HG03575 (cell line): Measurements from ENCODE around the gene KRTAP12-2.
"Not testable (repeated sequence)": the region's sequence is repeated elsewhere in the genome, so short reads cannot be mapped to it uniquely, and the experiment has no call there.

Source experiments
- ATAC-seq: cut with Tn5 transposase; IDR thresholded peaks from one replicate; pipeline ENCODE4 v1.9.1; 2021; ENCODE audit not compliant: unreplicated experiment, insufficient number of reproducible peaks, low FRiP score; ENCODE audit errors: extremely low read depth

Gene KRTAP12-2

DNA sequence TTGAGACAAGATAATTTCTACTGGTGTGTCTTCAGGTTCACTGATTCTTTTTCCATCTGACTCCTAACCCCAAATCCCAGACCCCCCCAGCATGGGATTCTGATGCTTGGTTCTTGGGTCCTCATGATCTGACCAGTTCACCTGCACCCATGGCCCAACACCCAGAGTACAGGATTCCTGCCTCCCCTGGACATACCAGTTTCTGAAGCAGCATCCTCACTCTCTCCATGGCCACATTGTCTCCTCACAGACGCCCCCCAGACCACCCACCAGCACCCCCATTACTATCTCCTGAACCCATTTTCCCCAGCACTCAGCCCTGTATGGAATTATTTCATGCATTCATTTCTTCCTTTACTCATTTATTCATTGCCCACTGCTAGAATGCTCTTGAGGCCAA lies 9.9 kb downstream of the KRTAP12-2 start:
- no peak for ATAC-seq

DNA sequence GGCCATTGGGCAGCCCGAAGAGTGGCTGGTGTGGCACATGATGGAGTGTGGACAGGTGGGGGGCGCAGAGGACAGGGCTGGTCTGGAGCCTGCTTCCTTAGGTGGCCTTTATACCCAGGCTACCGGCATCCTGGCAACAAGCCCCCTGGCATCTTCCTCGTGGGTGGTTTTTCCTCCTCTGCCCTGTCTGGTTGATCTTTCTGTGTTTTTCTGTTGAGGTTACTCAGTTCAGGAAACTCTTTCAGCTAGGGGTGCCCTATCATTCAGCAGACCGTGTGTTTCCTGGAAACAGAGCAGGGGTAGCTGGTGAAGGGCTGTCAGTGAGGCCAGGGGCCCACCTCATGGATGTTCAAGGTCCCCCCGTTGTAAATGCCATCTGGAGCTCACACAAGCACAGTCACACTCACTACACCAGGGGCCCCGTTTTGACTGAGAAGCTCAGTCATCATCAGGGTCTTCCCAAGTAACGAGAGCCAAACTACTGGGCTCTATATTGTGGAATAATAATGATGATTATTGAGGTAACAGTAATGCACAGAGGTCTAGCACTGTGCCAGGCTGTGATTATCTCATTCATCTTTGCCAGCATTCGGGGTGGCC lies 12.1 kb downstream of the KRTAP12-2 start, which contains the start of gene KRTAP12-4:
TSS of gene KRTAP12-4 (minus strand) at position 84 of the 600 bp plus-strand sequence. CDS start at position 39, 45 bp downstream.
- no peak for ATAC-seq

DNA sequence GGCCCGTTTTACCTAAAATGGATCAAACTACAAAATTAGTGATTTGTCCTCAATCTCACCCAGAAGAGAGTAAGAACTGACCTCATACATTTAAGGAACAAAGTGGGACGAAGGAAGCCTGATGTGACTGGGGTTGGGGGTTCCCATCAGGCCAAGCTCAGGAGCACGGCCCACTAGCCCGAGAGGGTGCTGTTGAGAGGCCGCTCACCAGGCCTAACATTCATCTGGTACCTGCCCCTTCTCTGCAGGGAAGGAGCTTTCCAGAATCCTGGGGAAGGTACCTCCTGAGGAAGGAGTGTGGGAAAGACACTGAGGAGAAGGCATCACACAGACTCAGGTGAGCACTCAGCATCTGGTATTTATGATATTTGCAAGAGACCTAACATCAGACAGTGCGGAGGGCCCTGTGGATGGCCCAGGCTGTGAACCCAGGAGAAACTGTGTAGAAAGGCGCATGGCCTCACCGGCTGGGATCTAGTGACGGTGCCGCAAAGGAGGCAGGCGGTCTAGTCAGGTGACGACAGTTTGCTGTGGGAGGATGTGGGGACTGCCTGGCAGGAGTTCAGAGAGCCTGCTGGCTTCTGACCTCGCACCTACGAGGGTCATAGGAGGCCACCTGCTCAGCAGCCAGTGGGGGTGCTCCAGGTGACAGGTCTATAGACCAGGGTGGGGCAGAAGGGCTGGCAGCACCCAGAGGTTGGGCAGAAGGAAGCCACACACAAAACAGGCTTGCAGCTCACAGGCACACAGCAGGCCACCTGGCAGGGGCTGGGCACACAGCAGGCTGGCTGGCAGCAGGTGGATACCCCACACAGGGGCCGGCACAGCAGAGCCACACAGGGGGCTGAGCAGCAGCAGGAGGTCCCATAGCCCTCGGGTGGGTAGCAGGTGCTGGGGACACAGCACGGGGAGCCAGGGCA lies 12.8 kb downstream of the KRTAP12-2 start:
- ATAC-seq = no peak

DNA sequence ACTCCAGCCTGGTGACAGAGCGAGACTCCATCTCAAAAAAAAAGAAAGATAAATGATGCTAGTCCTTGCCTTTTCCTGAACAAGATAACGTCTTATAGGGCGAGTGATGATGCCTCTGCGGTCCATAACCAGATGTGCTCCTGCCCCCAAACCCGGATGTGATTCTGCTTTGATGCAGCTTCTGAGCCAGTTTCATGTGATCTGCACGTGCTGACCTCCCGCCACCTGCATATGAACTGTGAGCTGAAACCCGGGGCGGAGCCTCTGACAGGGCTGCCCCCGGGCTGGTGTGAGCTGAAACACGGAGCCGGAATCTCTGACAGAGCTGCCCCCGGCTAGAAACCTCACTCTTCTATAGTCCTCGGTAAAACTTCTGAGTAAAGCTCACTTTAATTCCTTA lies 13.6 kb downstream of the KRTAP12-2 start:
- no peak for ATAC-seq

DNA sequence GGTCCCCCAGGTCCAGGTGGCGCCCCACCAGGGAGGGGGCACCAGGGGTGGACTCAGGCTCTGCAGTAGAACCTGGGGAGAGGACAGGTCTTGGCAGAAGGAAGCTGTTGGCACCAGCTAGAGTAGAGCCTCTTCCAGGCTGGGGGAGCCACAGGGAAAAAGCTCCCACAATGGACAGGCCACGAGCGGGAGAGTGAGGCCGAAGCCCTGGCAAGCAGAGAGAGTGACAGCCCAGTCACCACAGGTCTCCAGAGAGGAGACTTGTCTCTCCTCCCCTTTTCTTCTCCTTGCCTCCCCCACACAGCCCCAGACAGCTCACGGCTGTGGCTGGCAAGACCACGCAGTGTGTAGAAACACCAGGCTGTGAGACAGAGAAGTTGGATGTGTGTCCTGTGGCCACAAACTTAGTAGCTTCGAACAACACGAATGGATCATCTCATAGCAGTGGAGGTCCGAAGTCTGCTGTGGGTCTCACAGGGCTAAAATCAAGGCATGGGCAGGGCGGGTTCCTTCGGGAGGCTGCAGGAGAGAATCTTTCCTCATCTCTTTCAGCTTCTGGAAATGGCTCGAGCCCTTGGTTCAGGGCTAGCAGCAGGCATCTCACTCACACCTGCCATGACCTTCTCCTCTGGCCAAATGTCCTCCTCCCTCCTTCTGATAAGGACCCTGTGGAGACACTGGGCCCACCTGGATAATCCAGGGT lies 15.6 kb downstream of the KRTAP12-2 start:
- no peak for ATAC-seq

DNA sequence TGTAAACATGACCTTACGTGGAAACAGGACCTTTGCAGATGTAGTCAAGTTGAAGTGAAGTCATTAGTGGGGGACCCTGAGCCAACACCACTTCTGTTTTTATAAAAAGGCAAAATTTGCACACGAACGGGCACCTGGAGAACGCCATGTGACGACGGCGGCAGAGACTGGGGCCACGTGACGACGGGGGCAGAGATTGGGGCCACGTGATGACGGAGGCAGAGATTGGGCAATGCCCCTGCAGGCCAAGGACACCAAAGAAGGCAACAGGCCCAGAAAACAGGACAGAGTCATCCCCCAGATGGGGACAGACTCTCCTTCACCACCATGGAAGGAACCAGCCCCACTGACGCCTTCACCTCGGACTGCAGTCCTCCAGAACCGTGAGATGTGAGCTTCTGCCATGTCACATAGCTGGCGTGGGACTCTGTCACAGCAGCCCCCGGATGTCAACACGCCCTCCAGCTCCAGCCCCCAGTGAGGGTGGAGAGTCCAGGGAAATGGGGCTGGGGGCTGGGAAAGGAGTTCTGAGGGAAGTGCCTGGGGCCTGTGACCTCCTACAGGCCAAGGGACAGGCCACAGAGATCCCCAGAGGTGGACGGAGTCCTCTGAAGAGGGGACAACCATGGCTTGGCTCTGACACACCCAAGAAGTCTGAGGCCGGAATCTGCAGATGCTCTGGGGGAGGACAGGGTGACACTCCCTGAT lies 16.3 kb downstream of the KRTAP12-2 start:
- no peak for ATAC-seq

DNA sequence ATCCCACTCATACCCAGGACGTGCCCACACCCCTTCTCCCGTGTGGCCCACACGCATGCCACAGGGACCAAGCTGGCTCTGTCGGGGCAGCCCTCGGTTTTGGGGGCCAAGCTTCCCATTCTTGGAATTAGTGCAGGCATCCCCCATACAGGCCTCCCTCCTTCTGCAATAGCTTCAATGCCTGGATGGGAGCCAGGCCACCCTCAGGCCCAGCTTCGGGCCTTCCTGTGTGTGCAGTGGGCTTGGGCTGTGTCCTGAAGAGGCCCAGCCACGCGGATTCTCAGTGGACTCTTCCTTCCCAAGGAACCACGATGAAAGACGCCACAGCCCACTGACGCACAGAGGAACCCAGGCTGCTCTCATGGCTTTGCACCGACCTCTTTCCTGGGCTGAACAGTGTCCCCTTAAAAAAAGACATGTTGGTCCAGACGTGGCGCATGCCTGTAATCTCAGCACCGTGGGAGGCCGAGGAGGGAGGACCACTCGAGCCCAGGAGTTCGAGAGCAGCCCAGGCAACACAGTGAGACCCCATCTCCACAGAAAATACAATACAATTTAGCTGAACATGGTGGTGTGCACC lies 17.1 kb downstream of the KRTAP12-2 start:
- ATAC-seq = no peak

DNA sequence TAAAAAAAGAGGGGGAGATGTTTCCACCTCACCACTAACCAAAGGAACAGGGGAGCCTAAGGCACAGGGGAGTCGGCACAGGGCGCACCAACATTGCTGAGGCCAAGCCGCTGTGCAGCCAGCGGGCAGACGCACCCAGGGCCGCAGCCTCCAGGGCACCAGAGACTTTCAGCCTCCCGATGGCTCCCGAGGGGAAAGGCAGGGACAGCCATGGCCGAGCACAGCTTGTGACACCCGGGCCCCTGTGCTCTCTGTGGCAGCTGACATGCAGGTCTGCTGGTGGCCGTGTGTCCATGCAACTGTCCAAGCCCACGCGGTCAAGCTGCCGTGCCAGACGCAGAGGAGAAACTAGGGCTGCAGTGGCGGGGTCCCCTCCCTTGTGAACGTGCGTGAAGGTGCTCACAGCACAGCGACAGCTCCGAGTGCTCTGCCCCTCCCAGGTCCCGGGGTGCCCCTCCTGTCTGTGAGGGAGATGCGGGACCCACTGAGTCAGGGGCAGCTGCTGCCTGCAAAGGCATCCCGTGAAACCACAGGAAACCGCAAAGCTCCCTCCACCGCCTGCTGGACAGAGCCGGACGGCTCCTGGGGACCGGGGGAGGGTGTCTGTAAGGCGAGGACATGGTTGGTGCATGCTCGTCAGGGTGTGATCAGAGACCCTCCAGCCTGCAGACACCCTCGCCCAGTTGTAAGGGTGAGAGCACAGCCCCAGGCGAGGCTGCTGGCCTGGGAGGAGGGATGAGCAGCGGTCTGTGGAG lies 18.0 kb downstream of the KRTAP12-2 start:
- no peak for ATAC-seq

DNA sequence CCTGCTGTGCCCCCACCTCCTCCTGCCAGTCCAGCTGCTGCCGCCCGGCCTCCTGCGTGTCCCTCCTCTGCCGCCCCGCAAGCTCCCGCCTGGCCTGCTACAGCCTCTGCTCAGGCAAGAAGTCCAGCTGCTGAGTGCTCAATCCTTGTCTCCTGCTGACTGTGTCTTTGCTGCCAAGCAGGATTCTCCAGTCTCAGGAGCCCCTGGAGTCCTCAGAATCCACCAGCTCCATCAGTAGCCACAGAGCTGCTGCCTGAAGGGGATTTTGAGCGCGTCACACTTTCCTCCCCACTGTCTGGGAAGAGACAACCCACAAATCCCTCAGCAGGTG lies 19.5 kb downstream of the KRTAP12-2 start:
- no peak for ATAC-seq

DNA sequence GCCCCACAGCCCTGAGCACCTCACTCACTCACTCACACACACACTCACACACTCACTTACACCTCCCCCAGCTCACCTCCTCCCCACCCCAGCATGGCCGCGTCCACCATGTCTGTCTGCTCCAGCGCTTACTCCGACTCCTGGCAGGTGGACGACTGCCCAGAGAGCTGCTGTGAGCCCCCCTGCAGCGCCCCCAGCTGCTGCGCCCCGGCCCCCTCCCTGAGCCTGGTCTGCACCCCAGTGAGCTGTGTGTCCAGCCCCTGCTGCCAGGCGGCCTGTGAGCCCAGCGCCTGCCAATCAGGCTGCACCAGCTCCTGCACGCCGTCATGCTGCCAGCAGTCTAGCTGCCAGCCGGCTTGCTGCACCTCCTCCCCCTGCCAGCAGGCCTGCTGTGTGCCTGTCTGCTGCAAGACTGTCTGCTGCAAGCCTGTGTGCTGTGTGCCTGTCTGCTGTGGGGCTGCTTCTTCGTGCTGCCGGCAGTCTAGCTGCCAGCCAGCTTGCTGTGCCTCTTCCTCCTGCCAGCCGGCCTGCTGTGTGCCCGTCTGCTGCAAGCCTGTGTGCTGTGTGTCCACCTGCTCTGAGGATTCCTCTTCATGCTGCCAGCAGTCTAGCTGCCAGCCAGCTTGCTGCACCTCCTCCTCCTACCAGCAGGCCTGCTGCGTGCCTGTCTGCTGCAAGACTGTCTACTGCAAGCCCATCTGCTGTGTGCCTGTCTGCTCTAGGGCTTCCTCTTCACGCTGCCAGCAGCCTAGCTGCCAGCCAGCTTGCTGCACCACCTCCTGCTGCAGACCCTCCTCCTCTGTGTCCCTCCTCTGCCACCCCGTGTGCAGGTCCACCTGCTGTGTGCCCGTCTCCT lies 20.1 kb downstream of the KRTAP12-2 start, which contains the start of gene KRTAP10-11:
TSS of gene KRTAP10-11 (plus strand) at position 49 of the 856 bp plus-strand sequence. CDS start at position 94, 45 bp downstream.
- not testable (repeated sequence) for ATAC-seq

DNA sequence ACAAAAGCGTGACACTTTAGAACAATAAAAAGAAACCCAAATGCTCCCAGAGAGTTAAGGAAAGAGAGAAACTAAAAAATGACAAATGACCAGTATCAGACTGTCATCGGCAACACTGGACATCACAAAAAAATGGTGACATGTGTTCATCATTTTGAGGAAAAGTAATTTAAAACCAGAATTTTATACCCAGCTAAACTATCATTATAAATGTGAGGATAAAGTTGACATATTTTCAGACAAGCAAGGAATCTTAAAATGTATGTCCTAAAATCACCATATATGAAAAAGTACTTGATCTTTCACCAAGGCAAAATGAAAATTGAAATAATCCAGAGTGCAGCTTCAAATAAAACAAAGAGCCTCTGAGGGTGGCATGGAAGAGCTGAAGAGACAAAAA lies 21.8 kb downstream of the KRTAP12-2 start:
- no peak for ATAC-seq

DNA sequence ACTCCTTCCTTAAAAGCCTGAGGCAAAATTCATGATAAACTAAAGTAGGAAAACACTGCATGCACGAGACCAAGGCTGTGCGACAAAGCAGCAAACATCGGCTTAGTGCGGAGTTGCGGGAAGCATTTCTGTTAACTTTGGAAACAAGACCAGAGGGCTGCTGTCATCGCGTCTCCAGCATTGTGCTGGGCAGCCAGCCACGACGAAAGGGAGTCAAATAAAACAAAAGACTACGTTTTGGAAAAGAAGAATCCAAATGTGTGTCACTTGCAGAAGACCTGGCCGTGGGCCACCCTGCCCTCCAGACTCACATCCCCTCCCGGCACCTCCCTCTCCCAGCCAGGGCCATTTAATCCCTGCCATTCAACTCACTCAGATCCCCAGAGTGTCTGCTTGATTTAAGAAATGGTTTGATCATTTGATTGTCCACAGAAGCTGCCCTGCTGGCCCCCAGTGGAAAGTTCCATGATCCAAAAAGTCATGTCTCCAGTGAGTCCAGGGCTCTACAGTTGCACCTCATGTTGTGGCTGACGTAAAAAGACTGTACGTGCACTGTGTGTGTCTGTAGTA lies 22.9 kb downstream of the KRTAP12-2 start:
- ATAC-seq = no peak

DNA sequence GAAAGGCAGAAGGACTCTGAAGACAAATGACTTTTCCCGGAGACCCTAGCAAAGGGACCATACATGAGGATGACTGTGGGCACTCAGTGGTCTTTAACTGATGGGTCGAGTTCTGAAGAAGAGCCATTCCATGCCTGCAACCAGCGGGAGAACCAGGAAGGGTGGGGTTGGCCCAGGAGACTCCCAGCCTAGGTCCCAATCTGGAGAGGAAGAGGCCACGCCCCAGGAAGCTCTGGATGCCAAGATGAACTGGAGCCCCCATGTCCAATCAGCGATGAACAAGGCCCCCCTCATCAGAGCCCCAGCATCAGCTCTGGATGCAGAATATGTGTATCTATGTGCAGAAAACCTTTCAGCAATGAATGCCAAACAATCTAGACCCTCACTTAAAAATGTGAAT lies 26.0 kb downstream of the KRTAP12-2 start:
- ATAC-seq = no peak

DNA sequence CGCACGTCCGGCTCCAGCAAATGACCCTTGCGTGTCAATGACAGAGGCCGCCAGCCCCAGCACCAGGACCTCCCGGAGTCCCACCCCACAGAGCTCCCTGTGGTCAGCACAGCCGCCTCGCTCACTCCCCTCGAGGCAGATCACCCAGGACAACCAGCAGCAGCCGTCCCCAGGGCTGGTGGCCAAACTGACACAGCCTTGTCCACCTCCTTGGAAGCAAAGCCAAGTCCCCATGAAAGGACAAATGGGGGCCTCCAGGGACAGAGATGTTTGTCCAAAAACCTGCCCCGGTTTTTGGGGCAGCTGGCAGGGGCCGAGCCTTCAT lies 27.4 kb downstream of the KRTAP12-2 start:
- no peak for ATAC-seq

DNA sequence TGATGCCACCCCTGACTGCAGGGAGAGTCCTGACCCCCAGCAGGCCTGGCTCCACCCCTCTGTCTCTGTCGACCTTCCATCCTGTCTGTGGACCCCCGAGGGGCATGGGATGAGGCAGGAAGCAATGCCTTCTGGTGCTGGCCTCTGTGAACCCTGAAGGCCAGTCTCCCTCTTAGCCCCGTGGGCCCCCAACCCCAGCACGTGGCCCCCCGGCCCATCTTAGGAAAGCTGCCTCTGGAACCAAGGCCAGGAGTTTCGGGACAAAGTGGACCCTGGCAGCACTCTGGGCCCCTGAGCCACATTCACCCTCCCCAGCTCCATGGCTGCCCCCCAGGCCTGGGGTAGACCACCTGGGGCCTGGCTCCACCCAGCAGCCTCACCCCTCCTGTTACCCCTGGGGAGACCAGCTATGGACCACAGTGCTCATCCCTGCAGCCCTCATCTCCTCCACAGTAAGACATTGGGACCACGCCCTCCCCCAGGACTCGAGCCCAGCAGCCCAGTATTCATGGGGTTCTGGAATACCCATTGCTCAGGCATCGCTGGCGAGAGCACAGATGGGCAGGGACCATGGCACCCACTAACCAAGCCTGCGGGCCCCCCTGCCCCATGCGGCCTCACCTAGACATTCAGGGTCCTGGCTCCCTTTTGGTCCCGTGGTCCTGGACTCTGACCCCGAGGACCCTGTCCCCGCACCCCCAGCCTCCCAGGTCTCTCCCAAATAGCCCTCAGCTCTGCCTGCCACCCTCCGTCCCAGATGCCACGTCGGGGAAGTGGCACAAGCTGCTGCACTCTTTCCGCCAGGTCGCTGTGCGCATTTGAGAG lies 28.0 kb downstream of the KRTAP12-2 start:
- ATAC-seq = not testable (repeated sequence)

DNA sequence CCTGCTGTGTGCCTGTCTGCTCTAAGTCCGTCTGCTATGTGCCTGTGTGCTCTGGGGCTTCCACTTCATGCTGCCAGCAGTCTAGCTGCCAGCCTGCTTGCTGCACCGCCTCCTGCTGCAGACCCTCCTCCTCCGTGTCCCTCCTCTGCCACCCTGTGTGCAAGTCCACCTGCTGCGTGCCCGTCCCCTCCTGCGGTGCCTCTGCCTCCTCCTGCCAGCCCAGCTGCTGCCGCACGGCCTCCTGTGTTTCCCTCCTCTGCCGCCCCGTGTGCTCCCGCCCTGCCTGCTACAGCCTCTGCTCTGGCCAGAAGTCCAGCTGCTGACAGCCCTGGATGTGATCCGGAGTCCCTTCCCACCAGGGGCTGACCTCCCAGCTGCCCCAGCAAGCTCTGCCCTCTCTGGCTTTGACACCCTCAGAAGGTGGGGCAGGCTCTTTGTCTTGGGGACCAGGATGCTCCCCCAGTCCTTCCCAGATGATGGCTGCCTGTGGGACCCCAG lies 28.8 kb downstream of the KRTAP12-2 start:
- not testable (repeated sequence) for ATAC-seq
